ENCODE data around the gene SRCAP. TPM values are rescaled to one million over a fixed set of nuclear protein-coding genes. Genes with fewer than 3 reads are reported as not detected.

The SRCAP gene
- total RNA-seq, 2 donors from 2014 or later = 22.5 to 25.0 TPM

GRCh38 chr16:30775392-30776188, 76.6 kb downstream of the SRCAP start:
- peak overlapping the region; percentile 74 for H3K4me3 ChIP-seq
- peaks cover 0 to 35% of the 10 kb centered on the region in 2 donors for H3K4me1 ChIP-seq
- no peaks in the 10 kb centered on the region for H3K27me3 ChIP-seq
- no peaks in the 10 kb centered on the region for H3K9me3 ChIP-seq
- H3K36me3 ChIP-seq = peaks cover 37% of the 10 kb centered on the region
- TF ChIP-seq CTCF (IDR thresholded peaks at IDR 0.05) = no peak
- peak; percentile 83 for DNase-seq (ENCODE audit: low spot score)
- H3K27ac ChIP-seq = peak overlapping the region; percentile 90 to 94

- no peak for DNase-seq (ENCODE audit: low spot score)
- peaks cover 0 to 35% of the 10 kb centered on the region in 2 donors for H3K4me1 ChIP-seq
- no peak overlapping the region for H3K4me3 ChIP-seq
- H3K36me3 ChIP-seq = peaks cover 29% of the 10 kb centered on the region
- no peaks in the 10 kb centered on the region for H3K27me3 ChIP-seq
- H3K9me3 ChIP-seq = no peaks in the 10 kb centered on the region
- TF ChIP-seq CTCF (IDR thresholded peaks at IDR 0.05) = no peak
- H3K27ac ChIP-seq = peak overlapping the region; percentile 15 to 90
Measured at GRCh38 chr16:30777591-30778297, 78.8 kb downstream of the SRCAP start.

- Histone ChIP-seq H3K27me3 (no peaks in the 10 kb centered on the region), H3K9me3 (no peaks in the 10 kb centered on the region), H3K36me3 (peaks cover 29% of the 10 kb centered on the region), H3K4me3 (no peak overlapping the region), H3K27ac (peak overlapping the region in 1 of 2 donors; percentile 16), H3K4me1 (peaks cover 0 to 35% of the 10 kb centered on the region in 2 donors)
- no peak for DNase-seq (ENCODE audit: low spot score)
- TF ChIP-seq CTCF (IDR thresholded peaks at IDR 0.05) = no peak
Measured at GRCh38 chr16:30778549-30779244, 79.7 kb downstream of the SRCAP start.

- H3K9me3 ChIP-seq = no peaks in the 10 kb centered on the region
- no peaks in the 10 kb centered on the region for H3K27me3 ChIP-seq
- peaks cover 25% of the 10 kb centered on the region for H3K36me3 ChIP-seq
- no peak for DNase-seq (ENCODE audit: low spot score)
- H3K4me1 ChIP-seq = peaks cover 0 to 28% of the 10 kb centered on the region in 2 donors
- TF ChIP-seq CTCF (IDR thresholded peaks at IDR 0.05) = no peak
- H3K4me3 ChIP-seq = no peak overlapping the region
- H3K27ac ChIP-seq = no peak overlapping the region
Measured at GRCh38 chr16:30779596-30779995, 80.6 kb downstream of the SRCAP start.

- Histone ChIP-seq H3K4me1 (peaks cover 0 to 24% of the 10 kb centered on the region in 2 donors), H3K4me3 (no peak overlapping the region), H3K27ac (no peak overlapping the region), H3K9me3 (no peaks in the 10 kb centered on the region), H3K27me3 (no peaks in the 10 kb centered on the region), H3K36me3 (peaks cover 25% of the 10 kb centered on the region)
- no peak for DNase-seq (ENCODE audit: low spot score)
- TF ChIP-seq CTCF (IDR thresholded peaks at IDR 0.05) = no peak
Measured at GRCh38 chr16:30780021-30780420, 81.0 kb downstream of the SRCAP start.

Data from right atrium auricular region (tissue), 2 donors.